GM19193 (cell line): Measurements from ENCODE around the gene TAF15.

Experiments
- POLR2A ChIP-seq: IDR thresholded peaks from 4 replicates; pipeline ENCODE4 v1.6.1; 2011; ENCODE audit not compliant: insufficient read depth, insufficient read length; ENCODE audit errors: extremely low read depth

The TAF15 gene

GRCh38 chr17:35774499-35774898 lies 34.8 kb upstream of the TAF15 start:
- no peak for TF ChIP-seq POLR2A

DNA sequence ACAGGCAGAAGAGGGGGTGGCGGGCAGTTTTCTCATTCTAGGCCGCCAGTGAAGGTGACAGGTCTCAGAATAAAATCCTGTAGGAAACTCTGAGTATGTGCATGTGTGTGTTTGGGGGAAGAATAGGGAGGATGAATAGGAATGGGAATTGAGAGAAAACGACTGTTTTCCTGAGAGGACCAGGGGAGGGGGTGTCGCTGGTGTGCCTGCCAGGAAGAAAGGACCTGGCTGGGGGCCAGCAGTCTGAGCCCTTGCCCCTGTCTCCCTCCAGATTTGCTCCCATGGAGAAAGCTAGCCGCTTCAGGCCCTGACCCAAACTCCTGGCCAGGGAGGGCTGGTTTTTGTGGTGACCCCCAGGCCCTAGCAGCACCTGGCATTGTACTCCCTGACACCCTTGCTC lies 34.2 kb upstream of the TAF15 start:
- TF ChIP-seq POLR2A, result no peak

GRCh38 chr17:35775583-35775982 lies 33.7 kb upstream of the TAF15 start:
- no peak for TF ChIP-seq POLR2A

GRCh38 chr17:35778641-35779196 lies 30.6 kb upstream of the TAF15 start:
- no peak for TF ChIP-seq POLR2A

DNA sequence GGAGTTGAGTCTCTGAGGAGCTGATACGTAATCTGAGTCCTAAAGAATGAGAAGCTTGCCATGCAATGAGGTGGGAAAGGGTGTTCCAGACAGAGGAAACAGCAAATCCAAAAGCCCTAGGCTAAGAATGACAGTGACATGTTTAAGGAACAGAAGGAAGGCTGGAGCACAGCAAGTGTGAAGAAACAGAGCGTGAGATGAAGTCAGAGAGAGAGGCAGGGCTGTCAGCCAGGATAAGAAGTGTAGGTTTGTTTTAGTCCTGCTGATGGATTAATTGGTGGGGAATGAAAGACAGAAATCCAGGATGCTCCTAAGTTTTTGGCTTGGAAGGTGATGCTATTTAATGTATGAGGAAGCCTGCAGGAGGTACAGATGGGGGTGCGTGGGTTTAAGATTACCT lies 28.3 kb upstream of the TAF15 start:
- no peak for TF ChIP-seq POLR2A

DNA sequence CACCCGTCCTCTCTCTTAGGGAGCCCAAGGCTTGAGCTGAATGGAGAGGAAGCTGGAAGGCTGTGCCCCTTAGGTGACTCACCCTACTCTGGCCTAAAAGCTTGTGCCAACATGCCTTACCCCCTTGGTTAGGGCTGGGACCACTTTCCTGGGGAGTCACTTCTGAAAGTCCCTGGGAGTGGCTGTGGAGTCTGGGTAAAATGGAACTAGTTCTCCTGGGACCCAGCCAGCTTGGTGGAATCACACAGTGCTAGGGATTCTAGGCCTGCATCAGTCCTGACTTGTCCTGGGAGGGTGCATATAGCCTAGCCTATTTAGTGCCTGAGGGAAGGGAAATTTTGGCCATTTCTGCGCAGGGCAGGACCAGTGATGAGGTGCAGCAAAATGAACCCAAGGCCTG lies 24.4 kb upstream of the TAF15 start:
- no peak for TF ChIP-seq POLR2A

GRCh38 chr17:35786941-35787432 lies 22.3 kb upstream of the TAF15 start:
- TF ChIP-seq POLR2A, result no peak

DNA sequence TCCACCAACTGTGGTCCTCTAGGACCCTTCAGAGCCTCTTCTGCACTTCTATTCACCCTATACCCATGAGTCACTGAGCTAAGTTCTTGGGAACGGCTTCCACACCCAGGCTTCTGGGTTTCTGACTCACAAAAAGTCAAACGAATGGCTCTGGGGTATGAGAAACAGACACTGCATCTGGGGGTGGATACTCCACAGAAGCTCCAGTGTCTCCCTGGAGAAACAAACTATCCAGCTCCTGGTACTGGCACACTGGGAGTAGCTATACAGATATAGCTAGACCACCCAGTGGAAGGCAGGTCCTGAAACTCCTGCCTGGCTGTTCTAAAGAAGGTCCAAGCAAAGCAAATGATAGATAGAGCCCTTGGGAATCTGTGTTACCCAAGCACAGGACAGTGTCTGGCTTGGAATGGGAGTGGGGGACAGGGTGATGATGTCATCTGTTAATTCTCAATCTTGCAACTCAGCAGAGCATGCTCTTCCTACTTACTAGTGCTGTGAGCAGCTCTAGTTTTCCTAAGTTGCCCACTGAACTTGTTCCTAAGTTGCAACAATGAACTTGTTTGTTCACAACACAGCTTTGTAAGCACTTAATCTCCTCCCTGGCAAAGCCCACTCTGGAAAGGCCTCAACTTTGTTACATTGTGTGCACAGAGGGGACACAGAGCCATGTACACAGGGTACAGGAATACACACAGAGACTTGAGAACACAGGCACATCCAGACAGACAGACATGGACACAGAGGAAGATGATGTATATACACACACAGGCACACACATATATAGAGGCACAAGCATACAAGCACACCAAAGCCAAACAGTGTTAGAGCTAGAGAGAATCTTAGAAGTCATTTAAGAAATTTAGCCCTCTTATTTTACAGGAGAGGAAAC lies 20.6 kb upstream of the TAF15 start:
- no peak for TF ChIP-seq POLR2A

GRCh38 chr17:35790841-35791240 lies 18.4 kb upstream of the TAF15 start:
- TF ChIP-seq POLR2A, result no peak

DNA sequence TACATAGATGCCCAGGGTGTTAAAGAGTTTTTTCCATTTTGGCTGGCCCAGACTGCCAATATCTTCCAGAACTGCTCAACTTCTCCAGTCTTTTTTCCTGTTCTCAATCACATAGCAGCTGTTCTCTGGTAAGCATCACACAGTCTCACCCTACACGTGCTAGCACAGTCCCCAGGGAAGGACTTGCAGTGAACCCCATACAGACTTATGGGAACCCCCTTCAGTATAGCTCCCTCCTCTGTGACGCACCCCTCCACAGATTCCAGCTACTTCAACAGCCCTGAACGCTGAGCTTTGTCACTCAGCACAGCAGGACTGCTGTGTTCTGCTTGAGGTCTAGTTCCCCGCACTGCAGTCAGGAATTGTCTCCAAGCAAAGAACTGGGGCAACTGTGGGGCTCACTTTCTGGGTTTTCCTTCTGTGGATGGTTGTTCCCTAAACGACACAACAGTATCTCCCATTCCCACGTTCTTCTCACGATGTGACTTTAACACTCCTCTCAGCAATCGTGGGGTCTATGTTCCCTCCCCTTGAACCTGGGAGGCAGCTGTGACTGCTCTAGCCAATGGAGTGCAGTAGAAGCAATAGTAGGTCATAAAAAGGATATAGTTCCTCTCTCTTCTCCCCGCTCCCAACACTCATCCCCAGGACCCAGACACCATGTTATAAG lies 17.5 kb upstream of the TAF15 start:
- TF ChIP-seq POLR2A, result no peak

GRCh38 chr17:35793257-35793656 lies 16.0 kb upstream of the TAF15 start:
- TF ChIP-seq POLR2A, result no peak

DNA sequence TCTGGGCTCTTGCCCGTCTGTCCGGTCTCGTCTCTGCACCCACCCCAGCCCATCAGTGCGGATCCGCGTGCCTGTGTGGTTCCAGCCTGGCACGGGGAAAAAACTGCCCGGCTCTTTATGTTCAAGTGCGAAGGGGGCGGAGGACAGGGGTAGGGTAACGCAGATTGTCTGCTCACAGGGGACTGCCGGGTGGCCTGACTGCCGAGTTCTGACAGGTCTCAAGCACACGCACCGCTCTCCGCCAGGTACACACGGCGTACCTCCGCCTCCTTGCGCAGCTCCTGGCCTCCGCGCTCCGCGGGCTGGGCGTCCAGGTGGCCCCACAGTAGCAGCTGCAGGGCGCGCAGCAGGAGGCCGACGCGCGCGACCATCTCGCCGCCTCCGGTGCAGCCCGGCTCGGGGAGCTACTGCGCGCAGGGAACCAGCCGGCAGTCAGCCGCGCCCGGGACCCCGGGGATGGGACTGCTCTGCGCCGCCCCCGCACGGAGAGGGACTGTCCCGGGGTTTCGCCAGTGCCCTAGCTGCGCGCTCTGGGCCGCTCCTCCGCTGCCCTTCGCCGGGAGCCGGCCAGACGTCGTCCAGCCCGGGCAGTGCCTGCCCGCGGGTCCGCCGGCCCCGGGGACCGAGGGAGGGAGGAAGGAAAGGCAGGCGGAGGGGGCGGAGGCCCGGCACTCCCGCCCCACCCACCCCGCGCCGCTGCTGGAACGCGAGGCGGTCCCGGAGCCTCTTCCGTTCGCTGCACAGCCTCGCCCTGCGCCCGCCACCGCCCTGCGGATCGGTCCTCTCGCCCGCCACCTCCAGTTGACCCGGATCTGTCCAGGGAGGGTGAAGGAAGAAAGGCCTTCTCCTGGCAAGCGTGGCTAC lies 14.0 kb upstream of the TAF15 start, which contains the start of gene MMP28:
Gene MMP28, minus strand, starts transcription at position 635 of the 864 bp plus-strand sequence. Its CDS starts 264 bp downstream, at position 371.
- TF ChIP-seq POLR2A, result no peak

- TF ChIP-seq POLR2A, result no peak
Observed at GRCh38 chr17:35795871-35796265, 13.4 kb upstream of the TAF15 start.

DNA sequence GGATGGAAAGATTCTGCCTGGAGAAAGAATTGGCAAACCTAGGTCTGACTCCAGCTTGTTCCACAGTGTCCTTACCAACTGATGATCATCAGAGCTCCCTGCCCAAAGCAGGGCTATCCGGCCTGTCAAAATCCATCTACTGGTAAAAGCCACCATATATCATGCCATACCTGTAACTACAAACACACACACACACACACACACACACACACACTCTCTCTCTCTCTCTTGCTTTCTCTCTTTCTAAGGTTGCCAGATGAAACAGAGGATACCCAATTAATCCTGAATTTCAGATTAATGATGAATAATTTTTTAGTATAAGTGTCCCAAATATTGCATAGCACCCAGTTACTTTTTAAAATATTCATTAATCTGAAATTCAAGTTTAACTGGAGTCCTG lies 12.3 kb upstream of the TAF15 start:
- no peak for TF ChIP-seq POLR2A

DNA sequence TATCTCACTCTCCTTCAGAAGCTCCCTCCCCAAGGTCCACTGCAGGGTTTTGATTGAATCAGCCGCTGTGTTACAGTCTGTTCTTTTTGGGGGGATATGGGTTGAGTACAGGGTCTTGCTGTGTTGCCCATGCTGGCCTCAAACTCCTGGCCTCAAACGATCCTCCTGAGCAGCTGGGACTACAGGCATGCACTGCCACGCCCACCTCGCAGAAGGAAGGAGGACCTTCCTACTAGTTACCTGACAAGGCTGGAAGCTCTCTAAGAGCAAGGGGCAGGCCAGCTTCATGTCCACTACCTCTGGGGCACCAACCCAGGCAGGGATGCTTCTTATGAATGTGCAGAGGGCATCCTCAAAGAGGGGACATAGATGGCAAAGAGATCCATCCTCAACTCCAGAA lies 11.9 kb upstream of the TAF15 start:
- TF ChIP-seq POLR2A, result no peak
